ENCODE results near the gene FRMD4A.
"Not testable (repeated sequence)": the region's sequence is repeated elsewhere in the genome, so short reads cannot be mapped to it uniquely, and the experiment has no call there.

FRMD4A gene

GRCh38 chr10:14220026-14220425 is 110.7 kb downstream of the FRMD4A start:
- DNase-seq (ENCODE audit: extremely low read depth, low read depth) = no peak
- TF ChIP-seq CTCF (IDR thresholded peaks at IDR 0.05; ENCODE audit: low read depth, low read length) = no peak

GRCh38 chr10:14219411-14219810 is 111.3 kb downstream of the FRMD4A start:
- TF ChIP-seq CTCF (IDR thresholded peaks at IDR 0.05; ENCODE audit: low read depth, low read length) = no peak
- no peak for DNase-seq (ENCODE audit: extremely low read depth, low read depth)

- no peak for DNase-seq (ENCODE audit: extremely low read depth, low read depth)
- TF ChIP-seq CTCF (IDR thresholded peaks at IDR 0.05; ENCODE audit: low read depth, low read length) = no peak
Measured at GRCh38 chr10:14215641-14216040, 115.1 kb downstream of the FRMD4A start.

- not testable (repeated sequence) for DNase-seq (ENCODE audit: extremely low read depth, low read depth)
Measured at GRCh38 chr10:14213703-14214102, 117.0 kb downstream of the FRMD4A start.

GRCh38 chr10:14211610-14212009 is 119.1 kb downstream of the FRMD4A start:
- no peak for TF ChIP-seq CTCF (IDR thresholded peaks at IDR 0.05; ENCODE audit: low read depth, low read length)
- DNase-seq (ENCODE audit: extremely low read depth, low read depth) = no peak

- no peak for DNase-seq (ENCODE audit: extremely low read depth, low read depth)
- no peak for TF ChIP-seq CTCF (IDR thresholded peaks at IDR 0.05; ENCODE audit: low read depth, low read length)
Measured at GRCh38 chr10:14208231-14208630, 122.5 kb downstream of the FRMD4A start.

- no peak for TF ChIP-seq CTCF (IDR thresholded peaks at IDR 0.05; ENCODE audit: low read depth, low read length)
- DNase-seq (ENCODE audit: extremely low read depth, low read depth) = no peak
Measured at GRCh38 chr10:14205233-14205632, 125.5 kb downstream of the FRMD4A start.

GRCh38 chr10:14200698-14201544 is 129.8 kb downstream of the FRMD4A start:
- DNase-seq (ENCODE audit: extremely low read depth, low read depth) = no peak
- TF ChIP-seq CTCF (IDR thresholded peaks at IDR 0.05; ENCODE audit: low read depth, low read length) = peak; percentile 26

GRCh38 chr10:14199098-14199497 is 131.6 kb downstream of the FRMD4A start:
- DNase-seq (ENCODE audit: extremely low read depth, low read depth) = not testable (repeated sequence)

Data from AG09319 (cell line).